Nephron progenitor cell (in vitro differentiated cells): Measurements from ENCODE around the gene VSX2.

Experiments used
- DNase-seq: peaks from one replicate; pipeline ENCODE4 v3.0.0; 2021
- H3K27ac Mint-ChIP-seq: 2 replicates; pipeline ENCODE4 v1.8.0; 2021; ENCODE audit warnings: mild to moderate bottlenecking, moderate library complexity, mixed read lengths
- H3K27me3 Mint-ChIP-seq: 2 replicates; pipeline ENCODE4 v1.8.0; 2021; ENCODE audit warnings: mild to moderate bottlenecking, low read depth, mixed read lengths; ENCODE audit not compliant: poor library complexity
- H3K36me3 Mint-ChIP-seq: 2 replicates; pipeline ENCODE4 v1.8.0; 2021; ENCODE audit warnings: low read depth, mixed read lengths
- H3K4me1 Mint-ChIP-seq: 2 replicates; pipeline ENCODE4 v1.8.0; 2021; ENCODE audit warnings: mixed read lengths
- H3K4me3 Mint-ChIP-seq: 2 replicates; pipeline ENCODE4 v1.8.0; 2021; ENCODE audit warnings: mild to moderate bottlenecking, moderate library complexity, mixed read lengths
- H3K9me3 Mint-ChIP-seq: 2 replicates; pipeline ENCODE4 v1.8.0; 2021; ENCODE audit warnings: mild to moderate bottlenecking, moderate library complexity, mixed read lengths
- TF ChIP-seq, protein P1 (sequence below): fragments of 200-600 bp; sonication (generic); IDR thresholded peaks from 2 replicates; pipeline ENCODE4 v1.5.0; 2021; ENCODE audit warnings: antibody characterized with exemption

Gene VSX2

DNA sequence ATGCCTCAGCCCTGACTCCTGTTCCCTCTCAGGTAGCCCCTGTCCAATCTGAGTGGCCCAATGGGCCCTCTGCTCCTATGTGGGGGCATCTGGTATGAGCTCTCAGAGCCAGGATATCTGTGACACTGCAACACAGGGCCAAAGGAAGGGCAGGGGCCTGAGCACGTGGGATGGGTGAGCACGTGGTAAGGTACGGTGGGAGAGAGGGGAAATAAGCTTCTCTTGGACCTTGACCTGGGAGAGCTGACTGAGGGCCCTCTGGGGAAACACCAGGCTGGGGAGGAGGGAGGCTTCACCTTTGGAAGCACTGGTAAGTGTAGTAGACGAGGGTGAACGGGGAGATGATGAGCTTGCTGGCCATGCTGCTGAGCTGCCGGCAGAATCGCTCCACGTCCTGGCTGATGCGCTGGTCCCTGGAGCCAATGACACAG, 56.8 kb downstream of the VSX2 start:
- TF ChIP-seq, protein P1, sequence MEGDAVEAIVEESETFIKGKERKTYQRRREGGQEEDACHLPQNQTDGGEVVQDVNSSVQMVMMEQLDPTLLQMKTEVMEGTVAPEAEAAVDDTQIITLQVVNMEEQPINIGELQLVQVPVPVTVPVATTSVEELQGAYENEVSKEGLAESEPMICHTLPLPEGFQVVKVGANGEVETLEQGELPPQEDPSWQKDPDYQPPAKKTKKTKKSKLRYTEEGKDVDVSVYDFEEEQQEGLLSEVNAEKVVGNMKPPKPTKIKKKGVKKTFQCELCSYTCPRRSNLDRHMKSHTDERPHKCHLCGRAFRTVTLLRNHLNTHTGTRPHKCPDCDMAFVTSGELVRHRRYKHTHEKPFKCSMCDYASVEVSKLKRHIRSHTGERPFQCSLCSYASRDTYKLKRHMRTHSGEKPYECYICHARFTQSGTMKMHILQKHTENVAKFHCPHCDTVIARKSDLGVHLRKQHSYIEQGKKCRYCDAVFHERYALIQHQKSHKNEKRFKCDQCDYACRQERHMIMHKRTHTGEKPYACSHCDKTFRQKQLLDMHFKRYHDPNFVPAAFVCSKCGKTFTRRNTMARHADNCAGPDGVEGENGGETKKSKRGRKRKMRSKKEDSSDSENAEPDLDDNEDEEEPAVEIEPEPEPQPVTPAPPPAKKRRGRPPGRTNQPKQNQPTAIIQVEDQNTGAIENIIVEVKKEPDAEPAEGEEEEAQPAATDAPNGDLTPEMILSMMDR, result no peak
- H3K27ac Mint-ChIP-seq, result no peak overlapping the region
- H3K9me3 Mint-ChIP-seq, result no peaks in the 10 kb centered on the region
- H3K27me3 Mint-ChIP-seq, result peaks cover 4% of the 10 kb centered on the region
- peaks cover 21% of the 10 kb centered on the region for H3K4me1 Mint-ChIP-seq
- no peak overlapping the region for H3K4me3 Mint-ChIP-seq
- peaks cover 56% of the 10 kb centered on the region for H3K36me3 Mint-ChIP-seq
- no peak for DNase-seq

DNA sequence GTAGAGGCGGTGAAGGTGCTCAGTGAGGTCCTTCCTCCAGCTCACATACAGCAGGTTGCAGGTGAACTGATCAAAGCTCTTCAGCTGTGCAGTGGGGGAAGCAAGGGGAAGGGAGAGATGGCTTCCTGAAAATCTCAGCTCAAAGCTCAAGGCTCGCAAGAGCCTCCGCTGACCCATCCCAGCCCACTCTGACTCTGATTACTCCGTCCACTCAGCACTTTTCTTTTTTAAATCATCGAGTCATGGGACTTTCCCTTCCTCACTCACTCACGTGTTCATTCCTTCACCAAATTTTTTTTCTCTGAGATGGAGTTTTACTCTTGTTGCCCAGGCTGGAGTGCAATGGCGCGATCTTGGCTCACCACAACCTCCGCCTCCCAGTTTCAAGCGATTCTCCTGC, 58.7 kb downstream of the VSX2 start:
- Mint-ChIP-seq H3K27me3 (peaks cover 4% of the 10 kb centered on the region), H3K36me3 (peaks cover 42% of the 10 kb centered on the region), H3K27ac (no peak overlapping the region), H3K4me1 (peaks cover 32% of the 10 kb centered on the region), H3K9me3 (no peaks in the 10 kb centered on the region), H3K4me3 (no peak overlapping the region)
- DNase-seq, result no peak
- TF ChIP-seq, protein P1, result no peak

DNA sequence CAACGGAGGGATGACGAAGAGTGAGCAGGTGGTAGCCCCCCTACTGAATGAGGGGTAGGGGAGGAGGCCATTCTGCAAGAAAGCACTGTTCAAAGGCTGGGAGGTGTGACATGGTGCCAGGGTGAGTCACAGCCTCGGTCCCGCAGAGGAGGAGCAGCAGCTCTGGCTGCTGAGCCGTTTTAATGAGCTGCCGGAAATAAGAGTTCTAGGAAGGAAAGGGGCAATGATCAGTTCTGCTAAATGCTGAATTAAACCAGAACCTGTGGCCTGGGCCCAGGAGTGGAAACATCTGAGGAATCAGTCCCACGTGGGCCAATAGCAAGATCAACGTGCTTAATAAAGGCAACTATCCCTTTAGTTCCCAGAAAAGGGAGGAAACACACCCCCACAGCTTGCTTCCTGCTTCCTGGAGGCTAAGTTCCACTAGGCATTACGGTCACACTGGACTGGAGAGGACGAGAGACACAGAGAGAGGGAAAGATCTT, 59.9 kb downstream of the VSX2 start:
- TF ChIP-seq, protein P1, result no peak
- H3K27me3 Mint-ChIP-seq, result no peaks in the 10 kb centered on the region
- peak overlapping the region; percentile 56 for H3K4me3 Mint-ChIP-seq
- H3K9me3 Mint-ChIP-seq, result no peaks in the 10 kb centered on the region
- DNase-seq, result no peak
- peaks cover 32% of the 10 kb centered on the region for H3K4me1 Mint-ChIP-seq
- peak overlapping the region; percentile 86 for H3K27ac Mint-ChIP-seq
- peaks cover 39% of the 10 kb centered on the region for H3K36me3 Mint-ChIP-seq

DNA sequence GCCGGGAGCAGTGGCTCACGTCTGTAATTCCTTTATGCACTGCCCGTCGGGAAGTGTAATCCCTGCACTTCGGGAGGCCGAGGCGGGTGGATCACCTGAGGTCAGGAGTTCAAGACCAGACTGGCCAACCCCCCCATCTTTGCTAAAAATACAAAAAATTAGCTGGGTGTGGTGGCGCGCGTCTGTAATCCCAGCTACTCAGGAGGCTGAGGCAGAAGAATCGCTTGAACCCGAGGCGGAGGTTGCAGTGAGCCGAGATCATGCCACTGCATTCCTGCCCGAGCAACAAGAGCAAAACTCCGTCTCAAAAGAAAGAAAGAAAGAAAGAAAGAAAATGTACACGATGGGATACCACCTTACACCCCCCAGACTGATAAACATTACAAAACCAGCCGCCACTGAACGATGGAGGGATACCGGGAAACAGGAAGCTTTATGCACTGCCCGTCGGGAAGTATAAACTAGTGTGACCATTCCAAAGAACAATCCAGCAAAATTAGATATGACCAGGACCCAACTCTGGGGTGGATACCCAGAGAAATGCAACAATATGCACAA, 62.4 kb downstream of the VSX2 start:
- Mint-ChIP-seq H3K4me1 (peaks cover 32% of the 10 kb centered on the region), H3K27ac (peak overlapping the region; percentile 96)

DNA sequence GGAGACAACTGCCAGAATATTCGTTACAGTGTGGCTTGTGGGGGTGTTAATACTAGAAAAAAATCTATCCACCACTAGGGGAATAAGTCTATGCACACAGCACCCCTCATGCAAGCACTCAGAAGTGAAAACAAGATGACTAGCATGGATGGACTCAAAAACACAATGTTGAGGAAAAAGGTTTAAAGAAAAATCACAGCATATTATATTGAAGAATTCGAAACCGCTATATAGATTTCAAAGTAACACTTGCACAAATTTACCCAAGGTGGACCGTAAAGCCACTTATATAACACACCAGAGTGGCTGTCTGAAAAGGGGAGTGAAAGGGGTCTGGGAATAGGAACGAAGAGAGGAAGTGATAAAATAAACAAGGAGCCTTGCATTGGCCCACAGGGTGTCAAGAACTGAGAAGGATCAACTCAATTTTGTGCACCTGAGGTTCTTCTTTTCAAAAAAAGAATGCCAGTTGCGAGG, 62.9 kb downstream of the VSX2 start:
- Mint-ChIP-seq H3K4me1 (peaks cover 32% of the 10 kb centered on the region), H3K4me3 (peak overlapping the region; percentile 99), H3K36me3 (peaks cover 26% of the 10 kb centered on the region), H3K9me3 (no peaks in the 10 kb centered on the region), H3K27me3 (peaks cover 1% of the 10 kb centered on the region), H3K27ac (peak overlapping the region; percentile 96)
- TF ChIP-seq, protein P1, result peak; percentile 37
- DNase-seq, result no peak

More for the DNA sequence above, 62.4 kb downstream of the VSX2 start:
- Mint-ChIP-seq H3K36me3 (peaks cover 28% of the 10 kb centered on the region), H3K4me3 (peak overlapping the region; percentile 99), H3K27me3 (no peaks in the 10 kb centered on the region), H3K9me3 (no peaks in the 10 kb centered on the region)
- TF ChIP-seq, protein P1, result no peak
- DNase-seq, result no peak
